Epidermal melanocyte (primary cell): ENCODE measurements around the gene NCAPG2.

Experiments
- DNase-seq: peaks from one replicate; pipeline ENCODE4 v3.0.0; 2011; ENCODE audit warnings: low spot score; ENCODE audit not compliant: insufficient read length

NCAPG2 gene

GRCh38 chr7:158602905-158603772, 101.5 kb downstream of the NCAPG2 start:
- no peak for DNase-seq

DNA sequence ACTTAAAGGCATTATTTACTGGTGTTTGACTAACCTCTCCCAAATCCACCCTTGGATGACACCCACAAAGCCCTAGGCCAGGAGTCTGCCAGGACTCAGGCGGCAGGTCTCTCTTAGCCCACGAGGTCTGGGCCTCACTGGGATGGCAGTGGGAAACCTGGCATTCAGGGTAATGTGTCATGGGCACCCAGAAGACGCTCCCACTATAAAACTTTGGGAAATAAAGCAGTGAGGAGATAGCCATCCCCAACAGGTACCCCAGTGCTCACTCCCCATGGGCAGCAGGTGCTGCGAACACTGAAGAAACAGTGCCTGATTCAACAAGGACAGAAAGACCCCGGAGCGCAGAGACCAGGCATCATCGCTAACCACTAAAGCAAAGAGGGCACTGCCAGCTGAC, 102.6 kb downstream of the NCAPG2 start:
- DNase-seq, result no peak

DNA sequence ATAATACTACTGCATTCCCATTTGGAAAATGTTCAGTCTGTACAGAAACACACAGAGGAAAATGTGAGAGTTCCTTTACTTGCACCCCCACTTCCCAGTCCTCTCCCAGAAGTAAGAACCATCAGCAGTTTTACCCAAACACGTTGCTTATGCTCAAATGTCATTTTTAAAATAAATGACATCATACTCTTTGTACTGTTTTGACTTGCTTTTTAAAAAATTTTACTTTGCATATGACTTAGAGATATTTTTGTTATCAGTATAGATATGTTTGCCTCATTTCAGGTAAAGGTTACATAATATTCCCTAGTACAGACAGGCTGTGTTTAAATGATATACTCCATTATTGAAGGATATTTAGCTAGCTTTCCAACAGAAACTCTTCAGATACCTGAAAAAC, 103.5 kb downstream of the NCAPG2 start:
- no peak for DNase-seq

DNA sequence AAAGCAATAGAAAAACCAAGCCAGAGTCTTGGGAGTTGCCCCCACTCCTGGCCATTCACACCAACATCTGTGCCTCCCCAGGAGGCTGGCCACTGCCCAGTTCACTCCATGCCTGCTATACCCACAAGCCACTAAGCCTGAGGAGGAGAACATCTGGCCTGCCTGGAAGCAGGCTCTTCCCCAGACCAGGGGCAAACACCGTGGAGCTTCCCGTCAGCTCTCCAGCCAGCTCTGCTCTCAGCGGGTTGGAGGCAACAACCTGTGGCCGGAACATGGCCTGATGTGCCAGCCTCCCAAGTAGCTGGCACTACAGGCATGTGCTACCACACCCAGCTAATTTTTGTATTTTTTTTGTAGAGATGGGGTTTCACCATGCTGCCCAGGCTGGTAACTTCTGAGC, 107.9 kb downstream of the NCAPG2 start:
- DNase-seq, result no peak

- DNase-seq, result no peak
Observed at GRCh38 chr7:158596309-158596708, 108.3 kb downstream of the NCAPG2 start.

- DNase-seq, result no peak
Observed at GRCh38 chr7:158595068-158595467, 109.5 kb downstream of the NCAPG2 start.

GRCh38 chr7:158592541-158592940, 112.1 kb downstream of the NCAPG2 start:
- DNase-seq, result no peak

DNA sequence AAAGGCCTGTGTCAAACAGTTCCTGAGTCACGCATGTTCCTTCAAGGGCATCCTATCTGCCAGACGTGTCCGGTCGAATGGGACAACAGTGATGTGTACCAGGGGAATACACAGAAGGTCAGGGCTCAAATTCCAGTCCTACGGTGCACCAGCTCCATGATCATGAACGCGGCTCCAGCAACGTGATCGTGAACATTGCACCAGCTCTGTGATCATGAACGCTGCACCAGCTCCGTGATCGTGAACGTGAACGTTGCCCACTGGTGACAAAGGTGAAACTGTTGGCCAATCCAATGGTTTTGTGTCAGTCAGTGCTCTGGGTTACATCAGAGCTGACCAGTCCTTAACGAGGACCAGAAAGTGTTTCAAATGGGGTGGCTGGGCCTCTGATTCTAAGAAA, 112.7 kb downstream of the NCAPG2 start:
- no peak for DNase-seq

DNA sequence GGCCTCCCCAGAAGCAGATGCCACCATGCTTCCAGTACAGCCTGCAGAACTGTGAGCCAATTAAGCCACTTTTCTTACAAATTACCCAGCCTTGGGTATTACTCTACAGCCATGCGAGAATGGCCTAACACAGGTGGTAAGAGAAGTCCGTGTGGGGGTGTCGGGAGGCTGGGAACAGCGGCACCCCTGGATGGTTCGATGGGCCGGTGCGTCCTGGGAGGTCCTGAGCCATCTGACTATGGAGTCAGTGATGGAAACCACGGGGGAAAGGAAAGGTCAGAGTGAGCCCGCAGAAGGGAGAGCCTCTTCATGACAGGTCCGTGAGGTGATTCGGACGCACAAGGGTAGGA, 114.4 kb downstream of the NCAPG2 start:
- DNase-seq, result no peak

DNA sequence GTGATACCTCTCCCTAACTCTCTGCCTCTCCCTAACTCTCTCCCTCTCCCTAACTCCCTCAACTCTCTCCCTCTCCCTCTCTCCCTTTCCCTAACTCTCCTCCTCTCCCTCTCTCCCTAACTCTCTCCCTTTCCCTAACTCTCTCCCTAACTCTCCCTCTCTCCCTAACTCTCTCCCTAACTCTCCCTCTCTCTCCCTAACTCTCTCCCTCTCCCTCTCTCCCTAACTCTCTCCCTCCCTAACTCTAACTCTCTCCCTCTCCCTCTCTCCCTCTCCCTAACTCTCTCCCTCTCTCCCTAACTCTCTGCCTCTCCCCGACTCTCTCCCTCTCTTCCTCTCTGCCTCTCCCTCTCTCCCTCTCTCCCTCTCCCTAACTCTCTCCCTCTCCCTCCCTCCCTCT, 115.0 kb downstream of the NCAPG2 start:
- no peak for DNase-seq

DNA sequence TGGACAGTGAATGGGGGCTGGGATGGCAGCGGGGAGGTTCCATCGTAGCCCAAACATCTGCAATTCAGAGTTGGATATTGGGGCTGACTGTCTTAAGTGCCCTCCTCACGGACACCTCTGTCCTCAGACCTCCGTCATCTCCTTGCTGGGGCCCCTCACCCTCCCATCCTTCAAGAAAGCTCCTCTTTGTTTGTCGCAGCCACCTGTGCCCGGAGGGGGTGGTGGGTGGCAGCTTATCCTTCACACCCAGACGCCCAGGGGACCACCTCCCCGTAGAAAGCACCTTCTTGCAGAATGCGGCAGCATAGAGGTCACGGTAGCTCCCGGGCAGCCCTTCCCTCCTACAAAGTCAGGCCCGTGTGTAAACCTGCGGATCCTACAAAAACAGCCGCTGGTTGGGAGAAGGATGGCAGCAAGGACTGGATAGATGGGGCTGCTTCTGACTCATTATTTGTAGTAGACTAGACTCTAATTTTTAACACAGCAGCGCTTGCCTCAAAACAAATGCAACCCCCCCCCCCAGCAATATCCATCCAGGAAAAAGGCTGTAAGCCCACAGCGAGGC, 115.6 kb downstream of the NCAPG2 start:
- no peak for DNase-seq

DNA sequence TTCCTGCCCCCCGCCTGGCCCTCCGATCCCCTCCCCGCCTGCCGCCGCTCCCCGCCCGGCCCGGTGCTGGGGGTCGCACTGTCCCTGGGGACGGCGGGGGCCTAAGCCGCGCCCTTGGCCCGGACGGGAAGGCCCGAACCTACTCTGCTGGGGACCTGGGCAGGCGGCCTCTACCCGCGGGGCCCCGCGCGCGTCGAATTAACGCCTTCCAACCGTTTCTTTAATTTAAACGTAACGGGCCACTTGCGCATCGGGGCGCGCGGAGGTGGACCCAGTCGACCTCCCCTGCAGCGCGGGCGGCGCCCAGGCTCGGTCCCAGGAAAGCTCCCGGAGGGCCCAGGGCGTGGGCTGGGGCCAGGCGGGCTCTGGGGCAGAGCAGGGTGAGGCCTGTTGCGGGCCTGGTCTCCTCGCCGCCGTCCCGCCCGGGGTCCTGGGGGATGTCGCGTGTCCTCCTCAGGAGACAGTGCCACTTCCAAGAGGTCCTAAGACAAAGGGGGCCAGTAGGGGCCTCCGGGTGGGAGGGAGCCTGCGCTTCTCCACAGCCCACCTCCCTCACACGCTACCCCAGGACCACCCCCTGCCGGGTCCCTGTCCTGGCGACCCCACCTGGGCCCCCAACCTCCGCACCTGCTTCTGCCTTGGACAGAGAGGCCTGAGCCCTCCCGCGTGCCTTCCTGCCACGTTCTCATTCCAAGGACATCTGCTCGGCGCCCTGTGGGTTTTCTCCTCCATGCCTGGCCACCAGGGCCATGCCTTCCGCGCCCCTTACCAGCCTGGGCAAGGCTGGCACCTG, 116.3 kb downstream of the NCAPG2 start:
- DNase-seq, result no peak

- DNase-seq, result peak; percentile 24
Observed at GRCh38 chr7:158587162-158588084, 117.2 kb downstream of the NCAPG2 start, which contains the start of gene PTPRN2. TSS of gene PTPRN2 (minus strand) at chr7:158587823.

GRCh38 chr7:158586499-158587161, 118.0 kb downstream of the NCAPG2 start:
- no peak for DNase-seq

DNA sequence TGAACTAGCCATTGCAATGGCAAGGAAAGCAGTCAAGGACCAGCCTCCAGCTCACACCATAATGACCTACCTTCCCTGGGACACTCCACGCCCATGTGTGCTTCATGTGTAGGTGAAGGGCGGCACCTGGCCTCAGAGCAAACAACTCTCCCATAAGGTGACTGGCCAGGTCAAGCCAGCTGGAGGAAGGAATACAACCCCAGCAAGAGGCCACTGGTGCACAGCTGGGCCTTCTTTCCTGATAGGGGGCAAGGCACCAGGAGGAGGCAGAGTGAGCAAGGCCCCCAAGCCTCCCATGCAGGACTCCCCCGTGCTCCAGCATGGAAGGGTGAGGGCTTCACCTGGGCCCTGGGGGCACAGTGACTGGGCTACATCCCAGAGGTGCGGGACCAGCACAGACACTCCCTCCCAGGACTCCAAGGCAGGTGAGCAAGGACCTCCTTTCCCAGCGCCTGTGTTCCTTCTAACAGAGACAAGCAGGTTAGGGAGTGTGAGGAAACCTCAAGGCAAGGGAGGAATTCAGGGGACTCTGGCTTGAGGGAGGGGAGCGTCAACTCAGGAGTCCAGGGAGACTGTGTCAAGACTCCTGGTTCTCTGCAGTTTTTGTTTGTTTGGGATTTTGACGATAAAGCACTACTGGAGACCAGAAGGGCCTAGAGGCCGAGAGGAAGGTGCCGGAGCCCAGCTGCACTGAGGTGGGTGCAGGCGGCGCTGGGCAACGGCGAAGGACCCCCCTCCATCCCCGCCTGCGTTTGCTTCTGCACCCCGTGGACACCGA, 118.7 kb downstream of the NCAPG2 start:
- DNase-seq, result no peak

GRCh38 chr7:158584407-158584806, 120.2 kb downstream of the NCAPG2 start:
- no peak for DNase-seq

GRCh38 chr7:158583810-158584209, 120.8 kb downstream of the NCAPG2 start:
- DNase-seq, result no peak

DNA sequence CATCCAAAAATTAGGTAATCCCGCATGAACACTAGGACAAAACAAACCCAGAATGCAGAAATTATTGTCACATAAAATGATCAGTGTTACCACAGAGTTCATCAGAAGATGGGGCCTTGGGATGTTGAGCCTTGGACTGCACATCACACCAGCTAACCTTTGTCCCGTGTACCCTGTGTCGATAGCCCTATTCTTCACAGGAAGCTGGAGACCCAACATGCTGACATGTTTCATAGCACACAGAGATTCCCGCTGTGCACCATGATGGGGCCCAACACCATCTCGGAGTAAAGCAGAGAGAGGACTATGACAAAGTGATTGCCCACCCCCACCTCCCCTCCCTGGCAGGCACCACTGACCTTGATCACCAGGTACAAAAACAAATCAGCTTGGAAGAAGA, 121.5 kb downstream of the NCAPG2 start:
- DNase-seq, result no peak

- no peak for DNase-seq
Observed at GRCh38 chr7:158582089-158582456, 122.5 kb downstream of the NCAPG2 start.
